ENCODE results near the gene C1orf105. TPM values are rescaled to one million over a fixed set of nuclear protein-coding genes. Genes with fewer than 3 reads are reported as not detected.

The C1orf105 gene
- total RNA-seq, 2 donors from 2014 or later = not detected

DNA sequence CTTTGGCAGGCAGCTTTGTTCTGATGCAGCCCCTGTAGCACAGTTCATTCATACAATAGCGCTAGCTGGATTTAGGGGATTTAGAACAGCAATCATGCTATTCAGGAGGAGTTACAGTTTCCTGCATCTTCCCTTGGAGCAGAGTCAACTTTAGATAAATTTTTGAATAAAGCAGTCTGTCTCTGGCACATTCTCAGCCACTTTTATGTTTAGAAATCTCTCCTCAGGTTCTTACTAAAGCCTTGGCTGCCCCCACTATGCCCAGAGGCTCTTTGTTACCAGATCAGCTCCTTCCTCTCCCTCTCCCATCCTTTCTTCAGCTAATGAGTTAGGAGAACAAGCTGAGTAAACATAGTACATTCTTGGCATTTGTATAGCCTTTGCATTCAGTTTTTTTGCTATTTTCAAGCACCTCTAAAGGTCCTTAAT, 40.4 kb downstream of the C1orf105 start:
- DNase-seq (ENCODE audit: low spot score) (no peak), ATAC-seq (ENCODE audit: insufficient number of reproducible peaks, low FRiP score, low read depth) (no peak)
- no peaks in the 10 kb centered on the region for H3K9me3 ChIP-seq
- no peak overlapping the region for H3K4me3 ChIP-seq
- H3K36me3 ChIP-seq = no peaks in the 10 kb centered on the region
- TF ChIP-seq, protein P1, sequence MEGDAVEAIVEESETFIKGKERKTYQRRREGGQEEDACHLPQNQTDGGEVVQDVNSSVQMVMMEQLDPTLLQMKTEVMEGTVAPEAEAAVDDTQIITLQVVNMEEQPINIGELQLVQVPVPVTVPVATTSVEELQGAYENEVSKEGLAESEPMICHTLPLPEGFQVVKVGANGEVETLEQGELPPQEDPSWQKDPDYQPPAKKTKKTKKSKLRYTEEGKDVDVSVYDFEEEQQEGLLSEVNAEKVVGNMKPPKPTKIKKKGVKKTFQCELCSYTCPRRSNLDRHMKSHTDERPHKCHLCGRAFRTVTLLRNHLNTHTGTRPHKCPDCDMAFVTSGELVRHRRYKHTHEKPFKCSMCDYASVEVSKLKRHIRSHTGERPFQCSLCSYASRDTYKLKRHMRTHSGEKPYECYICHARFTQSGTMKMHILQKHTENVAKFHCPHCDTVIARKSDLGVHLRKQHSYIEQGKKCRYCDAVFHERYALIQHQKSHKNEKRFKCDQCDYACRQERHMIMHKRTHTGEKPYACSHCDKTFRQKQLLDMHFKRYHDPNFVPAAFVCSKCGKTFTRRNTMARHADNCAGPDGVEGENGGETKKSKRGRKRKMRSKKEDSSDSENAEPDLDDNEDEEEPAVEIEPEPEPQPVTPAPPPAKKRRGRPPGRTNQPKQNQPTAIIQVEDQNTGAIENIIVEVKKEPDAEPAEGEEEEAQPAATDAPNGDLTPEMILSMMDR (IDR thresholded peaks at IDR 0.05) = no peak
- H3K27me3 ChIP-seq (replicated peaks; ENCODE audit: insufficient read depth) = no peaks in the 10 kb centered on the region
- H3K27ac ChIP-seq = no peak overlapping the region
- no peaks in the 10 kb centered on the region for H3K4me1 ChIP-seq (ENCODE audit: control insufficient read depth in 1 of 2, low read depth in 2 of 2)

DNA sequence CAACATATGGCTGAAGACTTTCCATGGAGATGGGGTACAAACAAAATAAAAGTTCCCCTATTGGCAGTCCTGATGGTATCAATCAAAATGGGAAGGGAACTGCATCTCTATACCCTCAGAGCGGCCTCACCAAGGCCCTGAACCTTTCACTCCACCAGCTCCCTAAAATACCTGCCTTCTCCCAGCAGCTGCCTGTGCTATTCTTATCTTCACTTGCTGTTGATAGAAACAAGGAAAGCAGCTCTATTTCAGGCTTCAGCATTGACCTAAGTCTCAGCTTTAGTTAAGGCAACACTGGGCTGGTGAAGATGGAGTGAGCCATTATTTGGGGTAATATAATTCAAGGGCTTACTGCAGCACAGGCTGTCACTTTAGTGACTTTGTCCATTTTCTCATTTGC, 45.1 kb downstream of the C1orf105 start:
- Histone ChIP-seq H3K27ac (no peak overlapping the region), H3K4me1 (ENCODE audit: control insufficient read depth in 1 of 2, low read depth in 2 of 2) (no peaks in the 10 kb centered on the region), H3K36me3 (no peaks in the 10 kb centered on the region), H3K27me3 (replicated peaks; ENCODE audit: insufficient read depth) (no peaks in the 10 kb centered on the region), H3K9me3 (no peaks in the 10 kb centered on the region), H3K4me3 (no peak overlapping the region)
- TF ChIP-seq, protein P1 (IDR thresholded peaks at IDR 0.05) = no peak
- DNase-seq (ENCODE audit: low spot score) = no peak
- ATAC-seq (ENCODE audit: insufficient number of reproducible peaks, low FRiP score, low read depth) = no peak

DNA sequence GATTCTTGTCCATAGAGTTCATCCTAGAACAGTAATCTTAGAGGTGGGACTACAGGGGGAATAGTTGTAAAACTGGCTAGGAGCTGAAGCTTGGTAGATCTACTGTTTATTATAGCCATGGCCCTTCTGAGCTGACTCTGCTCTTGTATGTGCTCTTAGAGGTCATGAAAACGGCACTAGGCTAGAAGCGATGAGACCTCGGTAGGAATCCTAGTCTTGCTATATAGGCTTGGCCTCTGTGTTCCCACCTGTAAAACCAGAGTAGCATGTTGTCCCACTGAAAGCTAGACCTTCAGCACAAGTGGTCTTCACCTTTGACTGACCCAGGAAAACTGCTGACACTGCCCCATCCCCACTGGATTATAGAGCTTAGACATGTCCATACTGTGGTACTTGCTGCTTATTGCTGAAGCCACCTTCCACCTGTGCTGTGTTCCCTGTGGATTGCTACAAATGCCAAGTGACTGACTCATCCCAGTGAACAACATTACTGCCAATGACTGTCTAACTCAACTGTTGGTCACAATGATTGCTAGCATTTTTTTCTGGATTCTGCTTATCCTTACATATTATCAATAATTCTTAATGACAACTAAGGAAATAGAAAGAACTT, 46.4 kb downstream of the C1orf105 start:
- H3K27ac ChIP-seq = no peak overlapping the region
- H3K9me3 ChIP-seq = no peaks in the 10 kb centered on the region
- no peak for ATAC-seq (ENCODE audit: insufficient number of reproducible peaks, low FRiP score, low read depth)
- no peak for DNase-seq (ENCODE audit: low spot score)
- TF ChIP-seq, protein P1 (IDR thresholded peaks at IDR 0.05) = no peak
- H3K27me3 ChIP-seq (replicated peaks; ENCODE audit: insufficient read depth) = no peaks in the 10 kb centered on the region
- H3K4me1 ChIP-seq (ENCODE audit: control insufficient read depth in 1 of 2, low read depth in 2 of 2) = no peaks in the 10 kb centered on the region
- H3K36me3 ChIP-seq = no peaks in the 10 kb centered on the region
- H3K4me3 ChIP-seq = no peak overlapping the region

DNA sequence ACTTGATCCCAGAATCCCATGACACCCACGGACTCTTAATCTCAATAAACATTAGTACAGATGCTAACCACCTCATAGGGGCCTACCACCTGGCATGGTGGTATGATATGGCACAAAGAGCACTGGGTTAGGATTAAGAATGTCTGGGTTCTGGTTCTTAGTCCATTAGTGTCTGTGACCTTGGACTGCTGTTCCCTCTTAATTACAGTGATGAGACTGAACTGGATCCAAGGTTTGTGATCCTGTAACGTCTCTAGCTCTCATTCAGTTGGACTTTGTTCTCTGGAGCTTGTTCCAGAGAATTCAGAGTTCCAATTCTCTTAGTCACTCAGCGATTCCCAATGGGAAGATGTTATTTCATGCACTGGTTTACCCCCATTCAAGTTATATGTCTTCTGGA, 47.0 kb downstream of the C1orf105 start:
- TF ChIP-seq, protein P1 (IDR thresholded peaks at IDR 0.05) = no peak
- ATAC-seq (ENCODE audit: insufficient number of reproducible peaks, low FRiP score, low read depth) = no peak
- no peak for DNase-seq (ENCODE audit: low spot score)
- Histone ChIP-seq H3K4me3 (no peak overlapping the region), H3K9me3 (no peaks in the 10 kb centered on the region), H3K27me3 (replicated peaks; ENCODE audit: insufficient read depth) (no peaks in the 10 kb centered on the region), H3K4me1 (ENCODE audit: control insufficient read depth in 1 of 2, low read depth in 2 of 2) (no peaks in the 10 kb centered on the region), H3K36me3 (no peaks in the 10 kb centered on the region), H3K27ac (no peak overlapping the region)

DNA sequence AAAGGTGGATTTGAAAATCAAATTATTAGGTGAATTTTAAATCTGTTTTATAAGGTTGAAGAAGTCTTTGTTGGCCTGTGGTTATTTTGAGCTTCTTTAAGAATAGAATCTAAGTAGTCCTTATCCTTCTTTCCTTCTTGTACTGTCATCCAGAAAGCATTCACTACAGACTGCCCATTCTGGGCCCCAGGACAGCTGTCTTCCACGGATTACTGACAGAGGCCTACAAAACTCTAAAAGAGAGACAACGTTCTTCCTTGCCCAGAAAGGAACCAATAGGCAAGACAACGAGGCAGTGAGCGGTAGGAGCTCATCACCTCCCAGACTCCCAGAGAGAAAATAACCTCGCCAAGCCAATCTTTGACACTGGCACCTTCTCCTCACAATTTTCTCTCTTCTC, 47.8 kb downstream of the C1orf105 start:
- H3K27me3 ChIP-seq (replicated peaks; ENCODE audit: insufficient read depth) = no peaks in the 10 kb centered on the region
- TF ChIP-seq, protein P1 (IDR thresholded peaks at IDR 0.05) = no peak
- no peak for DNase-seq (ENCODE audit: low spot score)
- H3K27ac ChIP-seq = no peak overlapping the region
- no peak for ATAC-seq (ENCODE audit: insufficient number of reproducible peaks, low FRiP score, low read depth)
- H3K4me3 ChIP-seq = no peak overlapping the region
- H3K9me3 ChIP-seq = no peaks in the 10 kb centered on the region
- peaks cover 0 to 4% of the 10 kb centered on the region in 2 donors for H3K4me1 ChIP-seq (ENCODE audit: control insufficient read depth in 1 of 2, low read depth in 2 of 2)
- no peaks in the 10 kb centered on the region for H3K36me3 ChIP-seq

Data from thoracic aorta (tissue), 2 donors.